Activated naive CD4-positive, alpha-beta T cell treated with anti-CD3 and anti-CD28 coated beads for 36 hours (primary cell): Measurements from ENCODE around the gene ANKH. TPM values are rescaled to one million over a fixed set of nuclear protein-coding genes. Genes with fewer than 3 reads are reported as not detected.

ENCODE experiments used
- CTCF ChIA-PET: fragments of 350-600 bp; sonication (Branson Sonifier 250); formaldehyde crosslinking; loops from one replicate; lab custom pipeline; 2021; ENCODE audit warnings: antibody characterized with exemption; lab: Charles Lee
- DNase-seq: peaks from one replicate; pipeline ENCODE4 v3.0.0-alpha.2; 2020
- H3K27ac Mint-ChIP-seq: one replicate; pipeline ENCODE4 v1.8.0; 2021; ENCODE audit warnings: mild to moderate bottlenecking, mixed read lengths
- H3K27me3 Mint-ChIP-seq: one replicate; pipeline ENCODE4 v1.8.0; 2021; ENCODE audit warnings: low read depth, mixed read lengths
- H3K36me3 Mint-ChIP-seq: one replicate; pipeline ENCODE4 v1.8.0; 2021; ENCODE audit warnings: low read depth, mixed read lengths
- H3K4me1 Mint-ChIP-seq: one replicate; pipeline ENCODE4 v1.8.0; 2021; ENCODE audit warnings: low read depth, mixed read lengths
- H3K4me3 Mint-ChIP-seq: one replicate; pipeline ENCODE4 v1.8.0; 2021; ENCODE audit warnings: mild to moderate bottlenecking, moderate library complexity, mixed read lengths
- H3K9me3 Mint-ChIP-seq: one replicate; pipeline ENCODE4 v1.8.0; 2021; ENCODE audit warnings: mixed read lengths
- intact Hi-C: fragments of 100-400 bp; cut with micrococcal nuclease; formaldehyde crosslinking; loops from one replicate; pipeline ENCODE4 v1.15.1; 2023
- total RNA-seq, 2 experiments: library from RNA; stranded (reverse); gene quantifications; one replicate each; pipeline ENCODE4 v1.2.3, GENCODE V29; 2021

The ANKH gene
- total RNA-seq, 2 experiments from 2014 or later = 92.0 to 93.5 TPM

DNA sequence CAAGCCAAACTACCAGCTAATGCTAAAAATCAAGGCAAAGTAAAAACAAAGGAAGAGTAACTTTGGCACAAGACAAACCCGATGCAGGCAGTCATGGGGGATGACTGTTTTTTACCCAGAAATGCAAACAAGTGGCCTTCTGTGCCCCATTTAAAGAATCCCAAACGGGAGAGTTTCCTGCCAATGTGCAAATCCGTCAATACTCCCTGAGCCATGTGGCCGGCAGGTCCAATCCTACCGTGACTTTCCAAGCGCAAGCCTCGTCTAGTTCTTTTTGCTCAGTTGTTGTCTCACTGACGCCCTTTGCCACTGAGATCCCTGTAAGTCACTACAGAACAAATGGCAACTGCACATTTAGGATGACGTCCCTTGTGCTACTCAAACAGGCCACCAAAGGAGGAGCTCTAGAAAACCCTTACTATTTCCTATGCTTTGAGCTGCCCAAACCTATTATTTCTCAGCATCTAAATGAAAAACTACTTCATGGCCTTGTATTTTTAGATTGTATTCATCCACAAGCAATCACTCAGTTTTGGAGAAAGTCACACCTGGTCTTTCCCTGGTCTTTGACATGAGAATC, 163.7 kb downstream of the ANKH start:
- peaks cover 62% of the 10 kb centered on the region for H3K4me1 Mint-ChIP-seq
- H3K27ac Mint-ChIP-seq = peak overlapping the region; percentile 94
- CTCF ChIA-PET = interaction anchor here (0.6 to 3.3 kb wide), 7 partner anchors 19 to 331 kb away, joined by 3 to 16 read pairs (median 5); no protein-coding TSS in a partner anchor
- no peaks in the 10 kb centered on the region for H3K27me3 Mint-ChIP-seq
- no peak overlapping the region for H3K4me3 Mint-ChIP-seq
- H3K36me3 Mint-ChIP-seq = peaks cover 72% of the 10 kb centered on the region
- no peaks in the 10 kb centered on the region for H3K9me3 Mint-ChIP-seq
- no peak for DNase-seq
- intact Hi-C loops = loop anchor here (2.0 kb wide), 1 partner anchor 285 kb away; no protein-coding TSS in a partner anchor

DNA sequence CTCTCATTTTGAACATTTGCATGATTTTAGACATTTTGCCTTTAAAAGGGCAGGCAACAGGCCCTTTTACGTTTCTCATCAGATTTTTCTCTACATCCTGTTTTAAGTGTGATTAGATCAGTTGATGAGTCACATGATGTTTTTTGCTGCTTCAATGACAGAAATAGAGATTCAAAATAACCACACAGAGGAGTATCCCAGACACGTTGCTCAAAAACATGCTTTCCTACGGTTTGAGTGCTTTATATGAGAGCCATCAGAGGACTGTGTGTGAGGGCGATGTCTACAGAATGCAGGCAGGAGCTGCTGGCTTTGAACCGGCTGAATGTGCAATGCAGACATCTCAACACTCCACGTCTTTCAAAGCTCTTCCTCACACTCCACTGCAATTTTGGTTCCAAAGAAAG, 165.0 kb downstream of the ANKH start:
- DNase-seq = peak; percentile 46
- Mint-ChIP-seq H3K4me3 (peak overlapping the region; percentile 18), H3K27me3 (no peaks in the 10 kb centered on the region), H3K9me3 (no peaks in the 10 kb centered on the region), H3K4me1 (peaks cover 75% of the 10 kb centered on the region), H3K27ac (peak overlapping the region; percentile 94), H3K36me3 (peaks cover 71% of the 10 kb centered on the region)
- intact Hi-C loops = loop anchor here (1.0 to 2.0 kb wide), 8 partner anchors 21 to 563 kb away; partner anchors contain the start of genes ANKH, OTULIN and TRIO
- CTCF ChIA-PET = interaction anchor here (2.3 to 3.3 kb wide), 2 partner anchors 20 to 22 kb away, joined by 10 to 16 read pairs; no protein-coding TSS in a partner anchor

DNA sequence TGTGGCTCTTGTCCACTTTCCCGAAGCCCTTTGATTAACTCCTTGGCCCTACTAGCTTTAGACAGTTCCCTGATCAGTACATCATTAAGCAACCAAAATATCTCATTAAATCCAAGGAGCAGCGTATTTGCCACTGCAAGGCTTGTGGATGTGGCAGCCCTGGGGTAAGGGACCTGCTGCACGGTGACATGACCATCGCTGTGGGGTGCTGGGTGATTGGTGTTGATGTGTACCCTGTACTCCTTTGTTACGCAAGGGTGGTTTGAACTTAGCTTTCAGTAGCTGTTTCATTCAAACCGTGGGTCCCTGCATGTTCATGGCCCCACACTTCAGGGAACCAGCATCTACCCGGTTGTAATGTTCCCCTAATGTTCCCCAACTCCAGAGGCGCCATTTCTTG, 166.0 kb downstream of the ANKH start:
- DNase-seq = no peak
- peak overlapping the region; percentile 94 for H3K27ac Mint-ChIP-seq
- no peaks in the 10 kb centered on the region for H3K9me3 Mint-ChIP-seq
- peaks cover 71% of the 10 kb centered on the region for H3K36me3 Mint-ChIP-seq
- no peak overlapping the region for H3K4me3 Mint-ChIP-seq
- H3K27me3 Mint-ChIP-seq = no peaks in the 10 kb centered on the region
- intact Hi-C loops = no loop called here
- CTCF ChIA-PET = interaction anchor here (1.1 to 1.6 kb wide), 2 partner anchors 20 to 38 kb away, joined by 3 read pairs; no protein-coding TSS in a partner anchor
- peaks cover 85% of the 10 kb centered on the region for H3K4me1 Mint-ChIP-seq

DNA sequence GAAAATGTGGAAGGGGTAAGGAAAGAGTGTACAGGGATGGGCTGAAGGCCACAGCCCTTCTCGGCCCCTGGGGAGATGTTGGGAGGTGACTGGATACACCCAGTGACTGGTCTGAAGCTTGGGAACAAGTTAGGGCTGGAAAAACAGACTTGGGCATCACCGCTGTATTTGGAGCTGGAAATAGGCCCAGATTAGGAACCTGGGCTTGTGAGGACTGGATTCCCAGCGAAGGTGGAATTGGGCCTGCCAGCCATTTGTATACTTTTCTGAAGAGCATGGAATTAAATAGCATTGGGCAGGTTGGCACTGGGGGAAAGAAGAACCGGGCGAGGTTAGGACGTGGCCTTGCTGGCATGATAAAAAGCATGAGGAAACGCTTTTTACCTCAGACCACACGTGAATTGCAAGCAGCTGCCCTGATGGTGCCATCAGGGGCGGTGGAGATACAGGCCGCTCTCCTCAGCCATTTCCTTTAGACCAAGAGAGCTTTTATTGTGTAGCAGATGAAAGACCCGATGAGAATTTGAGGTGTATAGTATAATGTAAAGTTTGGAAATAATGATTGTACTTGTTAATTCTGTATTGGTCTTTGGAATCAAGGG, 169.2 kb downstream of the ANKH start:
- intact Hi-C loops = no loop called here
- H3K4me1 Mint-ChIP-seq = peaks cover 84% of the 10 kb centered on the region
- peaks cover 63% of the 10 kb centered on the region for H3K36me3 Mint-ChIP-seq
- no peak overlapping the region for H3K4me3 Mint-ChIP-seq
- CTCF ChIA-PET = interaction anchor here (0.5 to 2.2 kb wide), 5 partner anchors 17 to 349 kb away, joined by 3 to 7 read pairs (median 4); no protein-coding TSS in a partner anchor
- DNase-seq = no peak
- no peaks in the 10 kb centered on the region for H3K9me3 Mint-ChIP-seq
- H3K27me3 Mint-ChIP-seq = no peaks in the 10 kb centered on the region
- H3K27ac Mint-ChIP-seq = peak overlapping the region; percentile 24

DNA sequence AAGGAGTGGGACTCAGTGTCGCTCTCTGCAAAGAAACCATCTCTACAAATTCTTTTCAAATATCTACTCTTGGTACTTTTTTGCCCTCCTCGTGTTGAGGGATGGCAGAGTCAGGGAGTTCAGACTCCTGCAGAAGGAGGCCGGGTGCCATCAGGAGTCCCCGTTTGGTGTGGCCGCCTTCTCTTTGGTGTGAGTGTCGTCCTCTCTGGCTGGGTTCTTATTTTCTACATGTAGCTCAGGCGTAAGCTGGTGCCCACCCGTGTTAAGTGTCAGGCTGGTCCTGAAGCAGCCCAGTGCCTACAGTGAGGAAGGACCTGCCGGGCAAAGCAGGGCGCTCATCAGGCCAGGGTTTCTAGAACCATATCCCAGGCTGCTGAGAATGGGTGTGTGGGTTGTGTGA, 170.0 kb downstream of the ANKH start:
- Mint-ChIP-seq H3K4me1 (peaks cover 76% of the 10 kb centered on the region), H3K27me3 (no peaks in the 10 kb centered on the region), H3K27ac (peak overlapping the region; percentile 24), H3K36me3 (peaks cover 65% of the 10 kb centered on the region), H3K4me3 (no peak overlapping the region), H3K9me3 (no peaks in the 10 kb centered on the region)
- intact Hi-C loops = no loop called here
- no peak for DNase-seq
- CTCF ChIA-PET = no interaction called here

DNA sequence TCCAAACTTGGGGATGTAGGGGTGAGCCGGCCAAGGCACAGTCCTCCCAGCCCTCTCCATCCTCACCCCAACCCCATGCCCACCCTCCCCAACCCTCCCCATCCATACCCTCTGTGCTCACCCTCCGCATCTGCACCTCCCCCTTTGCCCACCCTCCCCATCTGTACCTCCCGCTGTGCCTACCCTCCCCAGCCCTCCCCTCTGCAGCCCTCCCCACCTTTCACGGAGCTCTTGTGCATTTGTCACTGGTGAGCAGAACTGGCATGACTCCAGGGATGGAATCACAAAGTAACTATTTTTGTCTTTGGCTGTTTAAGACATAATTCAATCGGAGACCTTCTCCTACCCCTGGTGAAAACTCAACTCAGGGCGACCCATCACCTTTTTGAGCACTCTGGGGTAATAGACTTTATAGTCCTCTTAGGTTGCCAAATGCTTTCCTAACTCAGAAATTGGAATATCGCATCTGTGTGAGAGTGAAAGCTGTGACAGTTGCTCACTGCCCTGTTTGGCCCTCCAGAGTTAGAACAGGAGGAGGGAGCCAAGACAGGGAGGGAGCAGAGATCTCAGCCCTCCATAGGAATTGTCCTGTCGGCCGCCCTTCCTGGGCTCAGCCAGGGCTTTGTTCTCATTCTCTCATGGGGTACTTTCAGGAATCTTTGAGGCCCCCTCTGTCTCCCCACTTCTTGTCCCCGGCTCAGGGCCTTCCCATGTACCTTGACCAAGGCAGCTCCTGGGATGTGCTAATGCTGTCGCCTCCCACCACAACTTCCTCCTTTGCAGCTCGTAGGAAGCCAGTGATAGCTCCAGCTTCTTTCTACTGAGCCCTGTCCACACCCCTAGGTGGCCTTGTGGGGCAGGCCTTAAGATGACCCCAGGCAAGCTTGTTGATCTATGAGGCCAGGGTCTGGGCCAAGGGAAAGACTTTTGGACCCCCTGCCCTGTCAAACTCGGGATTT, 170.8 kb downstream of the ANKH start:
- intact Hi-C loops = no loop called here
- H3K9me3 Mint-ChIP-seq = no peaks in the 10 kb centered on the region
- no peak overlapping the region for H3K27ac Mint-ChIP-seq
- H3K4me1 Mint-ChIP-seq = peaks cover 68% of the 10 kb centered on the region
- H3K36me3 Mint-ChIP-seq = peaks cover 70% of the 10 kb centered on the region
- CTCF ChIA-PET = no interaction called here
- H3K27me3 Mint-ChIP-seq = no peaks in the 10 kb centered on the region
- no peak for DNase-seq
- no peak overlapping the region for H3K4me3 Mint-ChIP-seq

DNA sequence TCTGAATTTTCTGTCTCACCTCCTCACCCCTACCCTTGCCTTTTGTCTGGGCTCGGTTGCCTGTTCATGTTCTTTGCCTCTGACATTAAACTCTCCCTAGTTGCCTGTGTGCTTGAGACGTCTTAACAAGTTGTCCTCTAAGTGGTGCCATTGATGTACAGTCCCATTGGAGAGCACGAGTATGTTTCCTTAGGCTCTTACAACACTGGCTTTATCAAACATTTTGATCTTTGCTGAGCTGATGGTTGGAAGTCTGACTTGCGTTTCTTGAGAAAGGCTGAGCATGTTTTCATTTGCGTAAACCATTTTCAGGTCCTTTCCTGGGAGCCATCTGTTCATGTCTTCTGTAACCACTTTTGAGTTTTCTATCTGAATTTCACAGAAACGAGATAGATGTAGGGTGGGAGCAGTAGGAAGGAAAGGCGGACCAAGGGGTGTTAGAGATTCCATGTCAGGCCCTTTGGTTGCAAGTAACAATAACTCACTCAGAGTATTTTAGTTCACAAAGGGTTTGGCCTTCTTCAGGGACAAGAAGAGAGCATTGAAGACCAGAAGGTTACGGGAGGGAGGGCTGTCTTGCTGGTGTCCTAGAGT, 171.7 kb downstream of the ANKH start:
- Mint-ChIP-seq H3K27me3 (no peaks in the 10 kb centered on the region), H3K36me3 (peaks cover 71% of the 10 kb centered on the region), H3K4me3 (no peak overlapping the region), H3K4me1 (peaks cover 60% of the 10 kb centered on the region), H3K27ac (peak overlapping the region; percentile 25), H3K9me3 (no peaks in the 10 kb centered on the region)
- CTCF ChIA-PET = interaction anchor here (1.0 kb wide), 1 partner anchor 17 kb away, joined by 3 read pairs; no protein-coding TSS in a partner anchor
- no peak for DNase-seq
- intact Hi-C loops = no loop called here

DNA sequence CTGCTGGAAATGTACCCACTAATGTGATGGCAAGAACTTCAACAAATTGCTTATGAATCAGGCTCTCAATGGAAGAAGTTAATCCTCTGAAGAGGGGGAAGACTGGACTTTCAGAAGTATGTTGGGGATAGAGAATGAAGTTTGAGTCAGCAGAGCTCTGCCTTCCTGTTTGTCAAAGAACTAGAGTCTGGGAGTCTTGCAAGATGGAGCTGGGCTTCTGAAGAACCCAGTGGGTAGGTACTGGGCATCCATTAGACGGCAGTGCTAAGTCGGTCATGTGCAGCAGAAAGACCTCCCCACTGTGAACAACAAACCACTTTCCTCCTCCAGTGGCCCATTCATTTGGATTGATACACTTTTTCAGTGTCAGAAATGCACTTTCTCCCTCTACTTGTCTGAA, 172.4 kb downstream of the ANKH start:
- no peak for DNase-seq
- CTCF ChIA-PET = interaction anchor here (0.9 to 1.0 kb wide), 2 partner anchors 16 to 28 kb away, joined by 3 to 4 read pairs; no protein-coding TSS in a partner anchor
- peaks cover 53% of the 10 kb centered on the region for H3K4me1 Mint-ChIP-seq
- intact Hi-C loops = no loop called here
- no peak overlapping the region for H3K27ac Mint-ChIP-seq
- H3K27me3 Mint-ChIP-seq = no peaks in the 10 kb centered on the region
- H3K4me3 Mint-ChIP-seq = no peak overlapping the region
- no peaks in the 10 kb centered on the region for H3K9me3 Mint-ChIP-seq
- peaks cover 67% of the 10 kb centered on the region for H3K36me3 Mint-ChIP-seq

DNA sequence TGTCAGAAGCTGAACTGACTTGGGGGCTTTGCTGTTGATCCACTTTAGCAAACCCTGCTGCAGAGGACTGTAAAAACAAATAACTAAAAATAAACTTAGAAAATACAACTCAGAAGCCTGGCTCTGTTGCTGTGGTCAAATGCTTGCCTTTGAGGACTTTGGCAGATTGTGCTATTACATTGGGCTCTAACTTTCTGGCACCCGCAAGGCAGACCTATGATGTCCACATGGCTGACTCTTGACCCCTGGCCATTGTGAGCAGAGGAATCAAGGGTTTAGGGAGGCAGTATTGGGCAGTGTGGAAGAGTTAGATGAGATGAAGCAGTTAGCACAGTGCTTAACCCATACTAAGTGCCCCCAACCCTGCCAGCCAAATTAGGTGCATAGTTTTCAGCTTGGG, 173.1 kb downstream of the ANKH start:
- H3K27me3 Mint-ChIP-seq = no peaks in the 10 kb centered on the region
- peaks cover 67% of the 10 kb centered on the region for H3K36me3 Mint-ChIP-seq
- peaks cover 47% of the 10 kb centered on the region for H3K4me1 Mint-ChIP-seq
- intact Hi-C loops = no loop called here
- DNase-seq = no peak
- no peak overlapping the region for H3K4me3 Mint-ChIP-seq
- CTCF ChIA-PET = interaction anchor here (0.9 to 1.0 kb wide), 2 partner anchors 15 to 29 kb away, joined by 3 to 4 read pairs; no protein-coding TSS in a partner anchor
- no peak overlapping the region for H3K27ac Mint-ChIP-seq
- H3K9me3 Mint-ChIP-seq = no peaks in the 10 kb centered on the region

DNA sequence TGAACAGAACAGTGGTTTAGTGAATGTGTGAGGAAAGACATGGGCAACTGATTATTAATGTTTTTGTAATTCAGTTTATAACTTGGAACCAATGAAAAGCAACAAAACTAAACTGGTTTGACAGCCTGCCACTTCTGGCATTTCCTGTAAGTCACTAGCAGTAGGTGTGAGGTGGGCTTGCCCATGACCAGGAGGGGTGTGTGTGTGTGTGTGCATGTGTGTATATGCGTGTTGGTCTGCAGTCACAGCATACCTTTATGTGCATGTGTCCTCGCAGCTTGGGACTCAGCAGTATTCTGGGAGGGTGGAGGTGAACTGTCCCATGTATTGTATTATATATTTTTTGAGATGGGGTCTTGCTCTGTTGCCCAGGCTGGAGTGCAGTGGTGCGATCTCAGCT, 174.7 kb downstream of the ANKH start:
- Mint-ChIP-seq H3K27me3 (no peaks in the 10 kb centered on the region), H3K9me3 (no peaks in the 10 kb centered on the region), H3K4me3 (no peak overlapping the region), H3K36me3 (peaks cover 70% of the 10 kb centered on the region), H3K4me1 (peaks cover 31% of the 10 kb centered on the region), H3K27ac (no peak overlapping the region)
- intact Hi-C loops = no loop called here
- CTCF ChIA-PET = no interaction called here
- DNase-seq = no peak

DNA sequence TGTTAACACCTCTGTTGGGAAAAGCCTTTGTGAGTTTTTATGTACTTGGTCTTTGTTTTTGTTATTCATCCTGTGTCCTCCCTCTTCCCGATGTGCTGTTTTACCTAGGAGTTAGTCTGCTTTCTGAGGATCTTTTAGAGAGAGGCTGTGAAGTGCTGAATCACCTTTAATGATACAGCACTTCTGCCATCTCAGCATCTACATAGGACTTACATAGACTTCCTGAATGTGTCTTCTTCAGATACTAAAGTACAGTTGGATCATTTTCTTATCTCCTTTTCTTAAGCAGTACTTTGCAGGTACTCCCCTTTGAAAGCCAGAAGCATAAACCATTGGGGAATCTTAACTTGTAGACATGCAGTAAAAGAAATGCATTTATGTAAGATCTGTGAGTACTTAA, 175.5 kb downstream of the ANKH start:
- no peak overlapping the region for H3K27ac Mint-ChIP-seq
- intact Hi-C loops = no loop called here
- peaks cover 65% of the 10 kb centered on the region for H3K36me3 Mint-ChIP-seq
- no peak for DNase-seq
- H3K27me3 Mint-ChIP-seq = no peaks in the 10 kb centered on the region
- no peak overlapping the region for H3K4me3 Mint-ChIP-seq
- no peaks in the 10 kb centered on the region for H3K9me3 Mint-ChIP-seq
- CTCF ChIA-PET = interaction anchor here (0.7 to 1.0 kb wide), 2 partner anchors 12 to 333 kb away, joined by 3 read pairs; no protein-coding TSS in a partner anchor
- H3K4me1 Mint-ChIP-seq = peaks cover 23% of the 10 kb centered on the region
